ENCODE data around the gene CSRP3. TPM values are rescaled to one million over a fixed set of nuclear protein-coding genes. Genes with fewer than 3 reads are reported as not detected.

Gene CSRP3
- total RNA-seq, 1 donor from 2014 or later: not detected

- no peak overlapping the region for H3K4me3 ChIP-seq
- no peaks in the 10 kb centered on the region for H3K27me3 ChIP-seq
- H3K27ac ChIP-seq: no peak overlapping the region
- no peaks in the 10 kb centered on the region for H3K4me1 ChIP-seq
- no peaks in the 10 kb centered on the region for H3K9me3 ChIP-seq
- peaks cover 0 to 30% of the 10 kb centered on the region in 2 donors for H3K36me3 ChIP-seq
- no peak for TF ChIP-seq POLR2A (IDR thresholded peaks at IDR 0.05)
- intact Hi-C loops (cut with DNase I): no loop called here
- DNase-seq (ENCODE audit: extremely low spot score in 2 of 2): no peak
These were observed 27.7 kb downstream of the CSRP3 start for GRCh38 chr11:19173964-19174638.

- intact Hi-C loops (cut with DNase I): no loop called here
- H3K36me3 ChIP-seq: peaks cover 0 to 39% of the 10 kb centered on the region in 2 donors
These were observed 28.6 kb downstream of the CSRP3 start for GRCh38 chr11:19173004-19173689.

GRCh38 chr11:19168090-19168489, 33.7 kb downstream of the CSRP3 start:
- peaks cover 0 to 35% of the 10 kb centered on the region in 2 donors for H3K36me3 ChIP-seq
- DNase-seq (ENCODE audit: extremely low spot score in 2 of 2): no peak
- no peaks in the 10 kb centered on the region for H3K27me3 ChIP-seq
- no peak overlapping the region for H3K4me3 ChIP-seq
- TF ChIP-seq POLR2A (IDR thresholded peaks at IDR 0.05) (no peak), CTCF (IDR thresholded peaks at IDR 0.05) (no peak), POLR2AphosphoS5 (IDR thresholded peaks at IDR 0.05; ENCODE audit: insufficient read depth in 1 of 2, low read depth in 1 of 2) (no peak)
- intact Hi-C loops (cut with DNase I): no loop called here
- no peaks in the 10 kb centered on the region for H3K4me1 ChIP-seq
- no peaks in the 10 kb centered on the region for H3K9me3 ChIP-seq
- H3K27ac ChIP-seq: no peak overlapping the region

More at GRCh38 chr11:19173004-19173689, 28.6 kb downstream of the CSRP3 start:
- no peak overlapping the region for H3K4me3 ChIP-seq
- TF ChIP-seq POLR2A (IDR thresholded peaks at IDR 0.05) (no peak), POLR2AphosphoS5 (IDR thresholded peaks at IDR 0.05; ENCODE audit: insufficient read depth in 1 of 2, low read depth in 1 of 2) (no peak), CTCF (IDR thresholded peaks at IDR 0.05) (no peak)
- no peaks in the 10 kb centered on the region for H3K4me1 ChIP-seq
- H3K27me3 ChIP-seq: no peaks in the 10 kb centered on the region
- DNase-seq (ENCODE audit: extremely low spot score in 2 of 2): no peak
- no peaks in the 10 kb centered on the region for H3K9me3 ChIP-seq
- no peak overlapping the region for H3K27ac ChIP-seq

GRCh38 chr11:19164881-19165280, 36.9 kb downstream of the CSRP3 start:
- intact Hi-C loops (cut with DNase I): no loop called here
- H3K9me3 ChIP-seq: no peaks in the 10 kb centered on the region
- H3K4me3 ChIP-seq: no peak overlapping the region
- peaks cover 0 to 29% of the 10 kb centered on the region in 2 donors for H3K36me3 ChIP-seq
- TF ChIP-seq POLR2A (IDR thresholded peaks at IDR 0.05) (no peak), CTCF (IDR thresholded peaks at IDR 0.05) (no peak), POLR2AphosphoS5 (IDR thresholded peaks at IDR 0.05; ENCODE audit: insufficient read depth in 1 of 2, low read depth in 1 of 2) (no peak)
- no peaks in the 10 kb centered on the region for H3K4me1 ChIP-seq
- no peak overlapping the region for H3K27ac ChIP-seq
- H3K27me3 ChIP-seq: no peaks in the 10 kb centered on the region
- no peak for DNase-seq (ENCODE audit: extremely low spot score in 2 of 2)

GRCh38 chr11:19164230-19164855, 37.4 kb downstream of the CSRP3 start:
- DNase-seq (ENCODE audit: extremely low spot score in 2 of 2): no peak
- no peaks in the 10 kb centered on the region for H3K4me1 ChIP-seq
- H3K9me3 ChIP-seq: no peaks in the 10 kb centered on the region
- TF ChIP-seq POLR2A (IDR thresholded peaks at IDR 0.05) (no peak), CTCF (IDR thresholded peaks at IDR 0.05) (no peak), POLR2AphosphoS5 (IDR thresholded peaks at IDR 0.05; ENCODE audit: insufficient read depth in 1 of 2, low read depth in 1 of 2) (no peak)
- no peaks in the 10 kb centered on the region for H3K27me3 ChIP-seq
- H3K36me3 ChIP-seq: peaks cover 0 to 34% of the 10 kb centered on the region in 2 donors
- H3K27ac ChIP-seq: no peak overlapping the region
- intact Hi-C loops (cut with DNase I): no loop called here
- no peak overlapping the region for H3K4me3 ChIP-seq
